Measurements from ENCODE around the gene FYB1.

FYB1 gene

GRCh38 chr5:39195198-39195826, 24.1 kb downstream of the FYB1 start:
- no peaks in the 10 kb centered on the region for H3K4me1 ChIP-seq (ENCODE audit: insufficient read depth, low read length)
- H3K9me3 ChIP-seq (ENCODE audit: low read length), result no peaks in the 10 kb centered on the region
- H3K4me3 ChIP-seq (ENCODE audit: low read length), result no peak overlapping the region
- H2AFZ ChIP-seq (ENCODE audit: low read depth, low read length), result no peak overlapping the region
- H3K36me3 ChIP-seq (ENCODE audit: insufficient read depth, low read length), result no peaks in the 10 kb centered on the region
- no peaks in the 10 kb centered on the region for H3K27me3 ChIP-seq (ENCODE audit: insufficient read depth, low read length)

GRCh38 chr5:39194466-39195136, 24.8 kb downstream of the FYB1 start:
- Histone ChIP-seq H3K36me3 (ENCODE audit: insufficient read depth, low read length) (no peaks in the 10 kb centered on the region), H3K27me3 (ENCODE audit: insufficient read depth, low read length) (no peaks in the 10 kb centered on the region), H3K4me3 (ENCODE audit: low read length) (no peak overlapping the region), H3K9me3 (ENCODE audit: low read length) (no peaks in the 10 kb centered on the region), H3K4me1 (ENCODE audit: insufficient read depth, low read length) (no peaks in the 10 kb centered on the region), H2AFZ (ENCODE audit: low read depth, low read length) (no peak overlapping the region)

- no peaks in the 10 kb centered on the region for H3K9me3 ChIP-seq (ENCODE audit: low read length)
- no peaks in the 10 kb centered on the region for H3K27me3 ChIP-seq (ENCODE audit: insufficient read depth, low read length)
- H3K4me3 ChIP-seq (ENCODE audit: low read length), result no peak overlapping the region
- no peaks in the 10 kb centered on the region for H3K36me3 ChIP-seq (ENCODE audit: insufficient read depth, low read length)
- no peaks in the 10 kb centered on the region for H3K4me1 ChIP-seq (ENCODE audit: insufficient read depth, low read length)
- H2AFZ ChIP-seq (ENCODE audit: low read depth, low read length), result no peak overlapping the region
These were observed 25.6 kb downstream of the FYB1 start for GRCh38 chr5:39193553-39194465.

- no peaks in the 10 kb centered on the region for H3K9me3 ChIP-seq (ENCODE audit: low read length)
- no peak overlapping the region for H2AFZ ChIP-seq (ENCODE audit: low read depth, low read length)
- H3K36me3 ChIP-seq (ENCODE audit: insufficient read depth, low read length), result no peaks in the 10 kb centered on the region
- H3K4me1 ChIP-seq (ENCODE audit: insufficient read depth, low read length), result no peaks in the 10 kb centered on the region
- H3K27me3 ChIP-seq (ENCODE audit: insufficient read depth, low read length), result no peaks in the 10 kb centered on the region
- H3K4me3 ChIP-seq (ENCODE audit: low read length), result no peak overlapping the region
These were observed 26.8 kb downstream of the FYB1 start for GRCh38 chr5:39192450-39193160.

- no peak overlapping the region for H3K4me3 ChIP-seq (ENCODE audit: low read length)
- H2AFZ ChIP-seq (ENCODE audit: low read depth, low read length), result no peak overlapping the region
- H3K27me3 ChIP-seq (ENCODE audit: insufficient read depth, low read length), result no peaks in the 10 kb centered on the region
- H3K4me1 ChIP-seq (ENCODE audit: insufficient read depth, low read length), result no peaks in the 10 kb centered on the region
- H3K9me3 ChIP-seq (ENCODE audit: low read length), result no peaks in the 10 kb centered on the region
- H3K36me3 ChIP-seq (ENCODE audit: insufficient read depth, low read length), result no peaks in the 10 kb centered on the region
These were observed 28.1 kb downstream of the FYB1 start for GRCh38 chr5:39191216-39191615.

GRCh38 chr5:39190311-39191102, 28.9 kb downstream of the FYB1 start:
- no peaks in the 10 kb centered on the region for H3K9me3 ChIP-seq (ENCODE audit: low read length)
- no peaks in the 10 kb centered on the region for H3K27me3 ChIP-seq (ENCODE audit: insufficient read depth, low read length)
- H3K4me3 ChIP-seq (ENCODE audit: low read length), result no peak overlapping the region
- no peaks in the 10 kb centered on the region for H3K4me1 ChIP-seq (ENCODE audit: insufficient read depth, low read length)
- H3K36me3 ChIP-seq (ENCODE audit: insufficient read depth, low read length), result no peaks in the 10 kb centered on the region
- H2AFZ ChIP-seq (ENCODE audit: low read depth, low read length), result no peak overlapping the region

GRCh38 chr5:39189292-39189955, 29.9 kb downstream of the FYB1 start:
- Histone ChIP-seq H3K9me3 (ENCODE audit: low read length) (no peaks in the 10 kb centered on the region), H2AFZ (ENCODE audit: low read depth, low read length) (no peak overlapping the region)

GRCh38 chr5:39187831-39188731, 31.3 kb downstream of the FYB1 start:
- no peaks in the 10 kb centered on the region for H3K9me3 ChIP-seq (ENCODE audit: low read length)
- no peak overlapping the region for H3K4me3 ChIP-seq (ENCODE audit: low read length)
- no peaks in the 10 kb centered on the region for H3K4me1 ChIP-seq (ENCODE audit: insufficient read depth, low read length)
- no peaks in the 10 kb centered on the region for H3K36me3 ChIP-seq (ENCODE audit: insufficient read depth, low read length)
- H2AFZ ChIP-seq (ENCODE audit: low read depth, low read length), result no peak overlapping the region
- H3K27me3 ChIP-seq (ENCODE audit: insufficient read depth, low read length), result no peaks in the 10 kb centered on the region

More at GRCh38 chr5:39189292-39189955, 29.9 kb downstream of the FYB1 start:
- Histone ChIP-seq H3K4me3 (ENCODE audit: low read length) (no peak overlapping the region), H3K27me3 (ENCODE audit: insufficient read depth, low read length) (no peaks in the 10 kb centered on the region), H3K4me1 (ENCODE audit: insufficient read depth, low read length) (no peaks in the 10 kb centered on the region), H3K36me3 (ENCODE audit: insufficient read depth, low read length) (no peaks in the 10 kb centered on the region)

GRCh38 chr5:39186722-39187539, 32.4 kb downstream of the FYB1 start:
- Histone ChIP-seq H3K9me3 (ENCODE audit: low read length) (no peaks in the 10 kb centered on the region), H2AFZ (ENCODE audit: low read depth, low read length) (no peak overlapping the region)

GRCh38 chr5:39186289-39186688, 33.1 kb downstream of the FYB1 start:
- no peaks in the 10 kb centered on the region for H3K36me3 ChIP-seq (ENCODE audit: insufficient read depth, low read length)

More at GRCh38 chr5:39186722-39187539, 32.4 kb downstream of the FYB1 start:
- H3K4me3 ChIP-seq (ENCODE audit: low read length), result no peak overlapping the region
- H3K36me3 ChIP-seq (ENCODE audit: insufficient read depth, low read length), result no peaks in the 10 kb centered on the region
- no peaks in the 10 kb centered on the region for H3K4me1 ChIP-seq (ENCODE audit: insufficient read depth, low read length)
- no peaks in the 10 kb centered on the region for H3K27me3 ChIP-seq (ENCODE audit: insufficient read depth, low read length)

More at GRCh38 chr5:39186289-39186688, 33.1 kb downstream of the FYB1 start:
- Histone ChIP-seq H3K4me3 (ENCODE audit: low read length) (no peak overlapping the region), H3K4me1 (ENCODE audit: insufficient read depth, low read length) (no peaks in the 10 kb centered on the region), H2AFZ (ENCODE audit: low read depth, low read length) (no peak overlapping the region), H3K27me3 (ENCODE audit: insufficient read depth, low read length) (no peaks in the 10 kb centered on the region), H3K9me3 (ENCODE audit: low read length) (no peaks in the 10 kb centered on the region)

Measured in neuron (in vitro differentiated cells).